NCI-H1694 treated with DMSO at 0.1 percent for 48 hours (cell line): ENCODE results near the gene LRRC73.
"Not testable (repeated sequence)": the region's sequence is repeated elsewhere in the genome, so short reads cannot be mapped to it uniquely, and the experiment has no call there.

ENCODE experiments used
- DNase-seq: peaks from one replicate; lab custom pipeline; 2025; lab: John Stamatoyannopoulos, UW

The LRRC73 gene

DNA sequence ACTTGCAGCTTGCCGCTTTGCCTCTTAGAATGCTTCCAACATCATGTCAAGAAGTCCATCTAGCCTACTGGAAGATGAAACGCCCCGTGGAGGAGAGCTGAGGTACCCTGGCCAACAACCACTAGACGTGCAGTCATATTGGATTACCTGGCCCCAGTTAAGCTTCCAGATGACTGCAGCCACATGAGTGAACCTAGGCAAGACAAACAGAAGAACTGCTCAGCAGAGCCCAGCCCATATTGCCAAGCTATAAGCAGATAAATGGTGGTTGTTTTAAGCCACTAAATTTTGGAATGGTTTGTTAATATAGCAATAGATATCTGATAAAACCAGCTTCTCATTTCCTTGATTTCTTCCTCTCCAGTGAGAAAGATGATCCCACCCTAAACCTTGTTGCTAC lies 50.1 kb downstream of the LRRC73 start:
- no peak for DNase-seq

DNA sequence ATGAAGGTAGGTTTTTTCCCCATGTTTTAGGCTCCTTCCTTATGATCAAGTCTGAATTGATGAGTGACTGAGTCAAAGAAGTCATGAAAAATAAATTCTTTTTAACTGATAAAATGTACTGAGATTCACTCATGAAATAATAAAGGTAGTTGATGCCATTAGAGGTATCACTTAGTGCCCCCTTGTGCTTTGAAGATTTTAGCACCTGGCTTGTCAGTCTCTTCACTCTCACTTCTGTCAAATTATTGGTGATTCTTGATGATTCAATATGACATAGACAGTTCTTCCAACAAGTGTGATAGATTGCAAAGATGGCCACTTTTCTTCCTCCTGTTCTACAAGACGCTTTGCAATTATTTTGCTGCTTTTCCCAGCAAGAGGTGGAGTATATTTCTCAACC lies 50.6 kb downstream of the LRRC73 start:
- no peak for DNase-seq

DNA sequence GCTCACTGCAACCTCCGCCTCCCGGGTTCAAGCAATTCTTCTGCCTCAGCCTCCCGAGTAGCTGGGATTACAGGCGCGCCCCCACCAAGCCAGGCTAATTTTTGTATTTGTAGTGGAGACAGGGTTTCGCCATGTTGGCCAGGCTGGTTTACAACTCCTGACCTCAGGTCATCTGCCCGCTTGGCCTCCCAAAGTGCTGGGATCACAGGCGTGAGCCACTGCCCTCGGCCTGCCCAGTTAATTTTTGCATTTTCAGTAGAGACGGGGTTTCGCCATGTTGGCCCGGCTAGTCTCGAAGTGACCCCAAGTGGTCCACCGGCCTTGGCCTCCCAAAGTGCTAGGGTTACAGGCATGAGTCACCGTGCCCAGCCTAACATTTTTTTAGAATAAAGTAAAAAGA lies 52.0 kb downstream of the LRRC73 start:
- DNase-seq: not testable (repeated sequence)

DNA sequence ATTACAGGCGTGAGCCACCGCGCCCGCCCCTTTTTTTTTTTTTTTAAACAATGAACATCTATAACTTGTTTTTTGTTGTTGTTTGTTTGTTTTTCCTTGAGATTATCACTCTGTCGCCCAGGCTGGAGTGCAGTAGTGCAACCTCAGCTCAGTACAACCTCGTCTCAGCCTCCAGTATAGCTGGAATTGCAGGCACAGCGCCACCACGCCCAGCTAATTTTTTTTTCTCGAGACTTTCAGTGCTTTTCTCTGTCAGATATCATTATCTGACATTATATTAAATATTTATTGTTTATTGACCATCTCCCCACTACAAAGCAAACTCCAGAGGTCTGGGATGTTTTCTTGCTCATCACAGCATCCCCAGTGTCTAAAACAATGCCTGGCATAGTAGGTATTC lies 52.5 kb downstream of the LRRC73 start:
- DNase-seq: no peak
